Breast epithelium (tissue), 3 donors: Measurements from ENCODE around the gene TESPA1.

Experiments
- CTCF ChIP-seq, 3 donors: fragments of 450-650 bp; IDR thresholded peaks; one replicate each; pipeline ENCODE4 v1.5.1; 2016 to 2017; ENCODE audit warnings: antibody characterized with exemption in 3 of 3, mild to moderate bottlenecking in 3 of 3, moderate library complexity in 3 of 3
- POLR2A ChIP-seq: fragments of 450-650 bp; IDR thresholded peaks from one replicate; pipeline ENCODE4 v1.6.1; 2016; ENCODE audit warnings: antibody characterized with exemption, mild to moderate bottlenecking, moderate library complexity

- TF ChIP-seq POLR2A (no peak), CTCF (IDR thresholded peaks at IDR 0.05) (no peak)
Observed at GRCh38 chr12:54991161-54991990, 6.8 kb upstream of the TESPA1 start.
